ENCODE results near the gene LARP7.

- TF ChIP-seq CTCF (IDR thresholded peaks at IDR 0.05) (no peak), ZFX (IDR thresholded peaks at IDR 0.05; ENCODE audit: borderline replicate concordance) (no peak)
Measured at GRCh38 chr4:112674376-112674775, 37.4 kb downstream of the LARP7 start.
